Fibroblast of skin of abdomen (primary cell): ENCODE data around the gene TMEM200C. TPM values are rescaled to one million over a fixed set of nuclear protein-coding genes. Genes with fewer than 3 reads are reported as not detected.

Source experiments
- DNase-seq: peaks from one replicate; pipeline ENCODE4 v3.0.0-alpha.2; 2013
- polyA plus RNA-seq, 2 experiments: library from polyadenylated mRNA; unstranded; fragments of 120-200 nt; gene quantifications; one replicate each; pipeline ENCODE4 v1.2.1, GENCODE V29; 2013; ENCODE audit not compliant: insufficient read length in 2 of 2

Gene TMEM200C
- polyA plus RNA-seq (2013, experiment 1 of 2; ENCODE audit: insufficient read length) = 0.41 TPM
- 0.46 TPM for polyA plus RNA-seq (2013, experiment 2 of 2; ENCODE audit: insufficient read length)

DNA sequence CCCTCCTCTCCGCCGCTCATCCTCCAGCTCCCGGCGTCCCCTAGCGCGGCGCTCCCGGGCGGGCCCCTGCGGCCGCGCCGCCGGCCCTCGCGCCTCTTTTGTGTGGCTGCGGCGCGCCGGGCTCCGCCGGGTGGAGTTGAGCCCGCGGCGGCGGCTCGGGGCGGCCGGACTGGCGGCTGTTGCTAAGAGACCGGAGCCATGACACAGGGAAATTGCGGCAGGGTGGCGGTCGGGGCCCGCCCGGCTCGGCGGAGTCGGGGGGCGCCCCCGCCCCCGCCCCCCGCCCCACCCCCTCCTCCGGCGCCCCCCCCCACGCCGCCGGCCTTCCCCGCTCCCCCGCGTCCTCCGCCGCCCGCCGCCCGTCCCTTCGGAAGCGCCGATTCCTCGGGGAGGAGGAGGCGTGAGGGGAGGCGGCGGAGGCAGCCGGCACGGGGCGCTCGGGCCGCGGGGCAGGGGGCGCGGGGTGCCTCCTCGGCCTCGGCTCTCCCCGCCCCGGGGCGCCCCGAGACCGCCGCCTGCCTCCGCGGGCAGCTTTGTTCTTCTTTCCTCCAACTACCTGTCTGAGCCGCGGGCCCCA, at the start of gene TMEM200C:
TSS of gene TMEM200C (minus strand) at position 224 of the 577 bp plus-strand sequence. CDS start 3,459 bp downstream, outside the sequence.
- DNase-seq = no peak

DNA sequence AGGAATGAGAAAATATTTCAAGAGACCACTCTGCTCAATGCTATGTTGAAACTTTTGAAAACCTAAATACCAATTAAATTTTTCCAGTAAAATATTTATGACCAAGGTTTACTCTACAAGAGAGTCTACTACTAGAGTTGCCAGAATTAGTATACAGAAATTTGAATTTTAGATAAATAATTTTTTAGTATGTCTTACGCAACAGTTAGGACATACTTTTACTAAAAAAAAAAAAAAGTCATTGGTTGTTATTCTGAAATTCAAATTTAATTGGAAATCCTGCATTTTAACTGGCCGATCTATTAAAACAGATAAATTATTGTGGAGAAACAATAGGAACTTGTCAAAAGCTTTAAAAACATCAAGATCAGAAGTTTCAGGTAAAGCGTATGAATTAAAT, 49.1 kb upstream of the TMEM200C start:
- no peak for DNase-seq

DNA sequence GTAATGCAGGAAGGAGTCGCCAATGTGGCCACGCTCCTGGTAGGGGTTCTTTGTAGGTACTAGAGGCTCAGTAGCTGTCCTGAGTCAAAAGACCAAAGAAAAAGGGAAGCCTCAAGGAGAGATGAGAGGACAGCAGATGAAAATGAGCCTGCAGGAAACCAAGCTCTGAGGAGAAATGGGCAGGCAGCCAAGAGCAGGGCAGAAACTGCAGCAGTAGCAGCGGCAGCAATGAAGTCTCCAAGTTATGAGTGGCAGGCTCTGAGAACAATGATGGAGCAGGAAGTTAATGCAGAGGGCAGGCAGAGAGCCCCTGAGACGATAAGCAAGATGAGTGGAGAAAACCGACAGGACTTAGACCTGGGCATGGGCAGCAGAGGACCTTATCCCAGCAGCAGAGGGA, 48.2 kb upstream of the TMEM200C start:
- DNase-seq = peak; percentile 35

DNA sequence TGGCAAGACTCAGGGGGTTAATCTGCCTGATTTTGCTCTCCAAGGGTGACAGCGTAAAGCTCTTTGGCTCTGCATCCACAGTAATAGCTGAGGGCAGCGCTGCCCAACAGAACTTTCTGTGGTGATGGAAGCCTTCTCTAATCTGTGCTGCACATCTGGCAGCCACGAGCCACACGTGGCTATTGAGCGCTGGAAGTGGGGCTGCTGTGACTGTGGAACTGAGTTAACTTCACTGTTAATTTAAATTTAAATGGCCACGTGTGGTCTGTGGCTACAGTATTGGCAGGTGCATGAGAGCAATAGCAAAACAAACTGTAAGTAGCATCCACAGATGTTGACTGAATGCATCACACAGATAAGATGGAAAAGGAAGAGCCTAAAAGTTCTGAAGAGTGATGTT, 47.3 kb upstream of the TMEM200C start:
- DNase-seq = no peak

DNA sequence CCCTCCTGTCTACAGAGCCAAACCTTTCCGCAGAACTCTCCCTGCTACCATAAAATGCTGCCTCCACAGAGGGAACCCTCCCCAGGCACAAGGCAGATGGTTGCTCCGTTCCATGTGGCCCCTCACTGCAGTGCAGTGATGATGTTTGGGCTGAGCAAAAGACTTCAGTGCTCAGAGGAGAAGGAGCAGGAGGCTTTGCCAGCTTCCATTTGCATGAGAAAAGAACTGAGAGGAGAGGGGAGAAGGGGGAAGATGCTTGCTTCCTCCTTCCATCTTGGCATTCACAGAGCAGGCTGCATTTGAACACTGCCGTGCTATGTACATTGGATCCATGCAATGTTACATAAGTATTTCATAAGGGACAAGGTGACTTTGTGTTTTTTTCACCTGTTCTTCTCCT, 46.6 kb upstream of the TMEM200C start:
- DNase-seq = no peak

DNA sequence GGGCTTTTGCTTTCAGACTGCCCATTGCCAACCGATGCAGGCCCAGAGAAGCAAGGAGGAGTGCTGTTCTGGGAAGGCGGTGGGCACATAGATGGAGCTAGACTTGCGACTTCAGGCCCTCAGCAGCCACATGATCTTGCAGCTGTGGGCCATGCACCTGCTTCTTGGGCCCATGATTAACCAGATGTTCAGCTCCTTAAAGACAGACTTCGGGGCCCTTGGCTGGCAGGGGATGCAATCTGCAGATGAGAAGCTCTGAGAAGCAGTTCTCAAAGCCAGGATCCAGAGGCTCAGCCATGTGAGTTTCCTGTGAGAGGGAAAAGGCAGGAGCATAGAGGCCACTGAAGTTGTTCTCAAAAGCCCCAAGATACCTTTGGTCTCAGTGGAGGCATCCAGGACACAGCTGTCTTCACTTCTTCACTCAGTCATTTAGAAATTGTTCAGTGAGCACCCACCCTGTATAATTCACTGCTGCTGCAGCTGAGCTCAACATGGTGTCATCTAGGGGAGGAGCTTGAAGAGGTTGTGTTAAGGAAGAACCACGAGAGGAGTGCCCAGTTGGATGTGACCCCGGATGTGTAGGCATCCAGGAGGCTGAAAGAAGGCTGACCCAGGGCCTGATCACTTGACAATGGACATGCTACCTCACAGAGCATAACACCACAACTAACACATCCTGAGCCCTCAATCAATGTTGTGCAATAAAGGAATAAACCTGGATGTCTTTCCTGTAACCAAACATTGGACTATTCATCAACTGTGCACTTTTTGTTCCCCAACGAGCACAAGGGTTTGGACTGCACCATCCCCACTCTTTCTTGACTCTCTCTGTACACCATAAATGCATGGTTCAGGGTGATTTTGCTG, 44.7 kb upstream of the TMEM200C start:
- no peak for DNase-seq

DNA sequence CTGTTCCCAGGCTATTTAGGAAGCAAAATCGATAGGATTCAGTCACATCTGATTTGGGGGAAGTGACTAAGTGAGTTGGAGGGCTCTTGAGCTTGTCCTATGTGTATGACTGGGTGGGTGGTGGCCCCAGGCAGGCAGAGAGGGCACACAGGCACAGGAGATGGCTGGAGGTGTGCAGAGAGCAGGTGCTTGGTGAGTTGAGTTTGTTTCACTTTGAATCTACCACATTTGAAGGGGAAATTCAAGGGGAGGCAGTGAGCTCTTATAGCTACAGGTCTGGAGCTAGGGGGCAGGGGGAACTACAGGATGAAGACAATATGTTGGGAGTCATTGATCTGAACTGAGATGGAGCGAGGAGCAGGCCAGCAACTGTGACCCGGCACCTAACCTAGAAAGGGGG, 42.5 kb upstream of the TMEM200C start:
- no peak for DNase-seq

DNA sequence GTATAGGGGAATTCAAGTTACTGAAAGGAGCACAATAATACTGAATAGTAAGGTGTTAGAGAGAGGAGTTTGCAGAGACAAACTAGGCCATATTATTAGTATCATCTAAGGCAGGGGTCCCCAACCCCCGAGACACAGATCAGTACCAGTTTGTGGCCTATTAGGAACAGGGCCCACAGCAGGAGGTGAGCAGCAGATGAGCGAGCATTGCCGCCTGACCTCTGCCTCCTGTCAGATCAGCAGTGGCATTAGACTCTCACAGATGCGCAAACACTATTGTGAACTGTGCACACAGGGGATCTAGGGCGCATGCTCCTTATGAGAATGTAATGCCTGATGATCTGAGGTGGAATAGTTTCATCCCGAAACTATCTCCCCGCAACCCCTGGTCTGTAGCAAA, 41.8 kb upstream of the TMEM200C start:
- DNase-seq = no peak

DNA sequence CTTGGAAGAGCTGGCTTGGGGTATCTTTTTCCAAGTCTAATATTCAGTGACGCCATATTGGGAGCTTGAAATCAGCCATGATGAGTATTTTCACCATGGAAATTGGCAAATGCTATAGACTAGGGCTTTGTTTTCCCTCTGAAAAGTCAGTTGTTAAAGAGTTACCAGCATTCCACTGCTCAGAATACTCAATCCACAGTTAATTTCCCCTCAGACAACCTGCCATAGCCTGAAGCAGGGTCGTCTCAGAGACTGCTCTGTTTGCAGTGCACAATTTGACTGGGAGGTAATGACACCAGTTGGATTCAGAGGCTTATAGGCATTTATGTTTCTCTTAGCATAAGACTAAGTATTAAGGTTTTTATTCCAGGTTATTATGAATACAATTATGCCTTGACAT, 35.5 kb upstream of the TMEM200C start:
- no peak for DNase-seq

DNA sequence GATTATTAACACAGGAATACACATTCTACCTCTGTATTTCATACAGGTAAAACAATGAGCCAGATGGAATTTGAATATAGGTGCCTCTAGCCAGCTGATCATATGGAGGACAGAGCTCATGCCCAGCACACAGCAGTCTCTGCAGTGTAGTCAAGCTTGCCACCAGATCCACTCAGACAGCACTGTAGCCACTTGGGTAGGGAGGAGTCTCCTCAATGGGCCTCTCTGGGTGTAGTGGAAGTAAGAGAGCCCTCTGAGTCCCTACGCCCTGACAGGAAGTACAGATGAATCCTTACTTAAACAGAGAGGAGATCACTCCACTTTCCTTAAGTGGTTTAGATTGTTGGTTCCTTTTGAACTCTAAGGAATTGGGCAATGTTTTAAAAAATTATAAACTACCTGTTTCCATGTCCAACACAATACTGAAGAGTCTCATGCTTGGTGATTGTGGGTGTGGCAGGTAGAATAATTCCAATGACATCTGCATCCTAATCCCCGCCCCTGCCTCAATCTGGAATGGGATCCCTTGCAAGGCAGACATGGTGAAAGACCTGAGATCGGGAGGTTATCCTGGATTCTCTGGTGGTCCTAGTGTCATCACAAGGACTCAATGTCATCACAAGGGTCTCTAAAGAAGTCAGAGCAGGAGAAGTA, 23.0 kb upstream of the TMEM200C start:
- no peak for DNase-seq

DNA sequence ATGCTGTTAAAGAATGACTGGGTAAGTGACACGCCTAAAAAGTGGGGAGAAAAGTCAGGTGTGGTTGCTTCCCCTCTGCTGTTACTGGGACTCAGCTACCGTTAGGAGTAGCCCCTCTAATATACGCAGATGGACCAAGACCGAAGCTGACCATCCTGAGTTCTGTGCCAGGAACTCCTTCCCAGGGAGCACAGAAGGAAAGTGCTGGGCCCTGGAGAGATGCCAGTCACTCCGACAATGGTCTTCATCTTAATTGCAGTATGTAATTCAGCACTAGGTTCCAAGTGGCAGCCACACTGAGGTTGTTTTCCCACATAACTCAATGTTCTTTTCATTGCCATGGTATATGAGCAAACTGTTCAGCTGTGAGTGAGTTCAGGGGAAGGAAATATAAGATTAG, 19.6 kb upstream of the TMEM200C start:
- DNase-seq = no peak

DNA sequence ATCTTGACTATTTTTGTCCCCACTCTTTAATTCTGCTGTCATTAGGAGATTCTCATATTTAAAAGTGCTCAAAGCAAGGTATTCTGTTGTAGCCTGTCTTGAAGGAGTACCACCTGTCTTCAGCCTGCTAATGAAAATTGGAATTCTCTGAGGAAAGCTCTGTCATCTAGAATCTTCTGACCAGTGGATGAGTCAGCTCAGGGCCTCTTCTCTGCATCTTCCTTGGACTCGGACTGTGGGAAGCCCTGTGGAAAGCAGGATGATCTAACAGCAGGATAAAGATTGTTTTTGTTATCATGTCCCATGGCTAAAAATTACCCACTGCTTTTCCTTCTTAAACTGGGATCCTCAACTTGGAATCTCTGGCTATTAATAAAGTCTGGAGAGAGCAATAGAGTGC, 18.7 kb upstream of the TMEM200C start:
- DNase-seq = no peak

DNA sequence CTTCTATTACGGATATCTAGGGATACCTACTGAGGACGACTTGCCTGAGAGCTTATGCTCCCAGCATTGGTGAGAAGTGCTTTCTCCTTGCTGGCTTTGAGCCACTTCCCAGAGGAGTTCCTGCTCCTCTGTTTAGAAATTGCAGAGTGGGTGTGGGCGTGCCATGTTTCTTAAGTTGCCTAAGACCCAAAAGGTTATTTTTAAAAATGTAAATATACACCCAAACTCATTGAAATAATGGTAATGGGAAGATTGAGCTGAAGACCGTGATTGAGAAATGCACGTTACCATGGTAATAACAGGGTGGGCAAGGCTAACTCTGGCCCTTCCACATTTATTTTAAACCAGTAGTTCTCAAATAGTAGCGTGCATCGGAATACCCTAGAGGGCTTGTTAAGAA, 17.2 kb upstream of the TMEM200C start:
- DNase-seq = no peak

DNA sequence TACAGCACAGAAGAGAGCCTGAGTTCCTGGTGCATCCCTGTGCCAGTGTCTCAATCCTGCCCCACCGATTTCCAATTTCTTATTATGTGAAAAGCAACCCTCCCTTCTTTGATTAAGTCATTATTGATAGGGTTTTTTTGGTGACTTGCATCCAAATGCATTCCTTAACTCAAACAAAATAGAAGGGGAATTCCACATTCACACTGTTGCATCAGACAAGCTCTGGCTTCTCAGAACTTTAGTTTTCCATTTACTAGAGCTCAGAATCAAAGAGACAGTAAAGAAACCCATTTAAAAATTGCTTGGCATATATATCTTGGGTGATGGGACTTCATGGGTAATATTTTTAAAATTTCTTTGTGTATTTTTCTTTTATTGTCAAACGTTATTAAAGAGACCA, 13.8 kb upstream of the TMEM200C start:
- peak; percentile 23 for DNase-seq

DNA sequence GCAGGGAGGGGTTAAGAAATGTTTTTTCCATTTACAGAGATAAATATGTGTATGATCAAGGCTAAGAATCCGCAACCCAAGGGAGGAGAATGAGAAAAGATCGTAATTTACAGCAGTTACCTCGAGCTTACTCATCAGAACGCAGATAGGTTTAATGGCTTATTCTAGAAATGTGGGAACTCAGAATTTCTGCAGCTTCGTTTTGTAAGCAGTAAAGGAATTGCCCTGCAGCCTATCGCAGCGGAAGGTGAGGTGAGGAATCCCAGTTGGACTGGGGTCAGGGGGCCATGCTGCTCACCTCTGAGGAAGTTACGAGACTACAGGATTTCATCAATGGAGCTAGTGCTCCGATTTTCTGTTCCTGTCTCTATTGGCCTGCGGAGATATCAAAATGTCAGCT, 8.1 kb upstream of the TMEM200C start:
- DNase-seq = no peak

DNA sequence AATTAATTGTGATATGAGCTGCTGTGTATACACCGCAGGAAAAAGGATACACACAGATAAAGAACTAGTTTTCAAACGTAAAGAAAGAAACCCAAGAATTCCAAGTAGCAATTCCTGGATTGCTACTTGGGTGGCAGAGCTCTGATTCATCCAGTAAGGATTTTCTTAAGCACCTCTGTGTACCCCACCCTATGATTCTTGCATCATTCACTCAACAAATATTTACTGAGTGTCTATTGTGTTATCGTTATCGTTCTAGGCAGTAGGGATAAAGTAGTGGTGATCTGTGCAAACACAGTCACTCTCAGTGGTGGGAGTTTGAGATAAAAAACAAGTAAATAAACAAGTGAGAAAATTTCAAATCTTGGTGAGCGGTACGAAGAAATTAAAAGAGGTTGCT, 4.9 kb upstream of the TMEM200C start:
- peak; percentile 27 for DNase-seq

DNA sequence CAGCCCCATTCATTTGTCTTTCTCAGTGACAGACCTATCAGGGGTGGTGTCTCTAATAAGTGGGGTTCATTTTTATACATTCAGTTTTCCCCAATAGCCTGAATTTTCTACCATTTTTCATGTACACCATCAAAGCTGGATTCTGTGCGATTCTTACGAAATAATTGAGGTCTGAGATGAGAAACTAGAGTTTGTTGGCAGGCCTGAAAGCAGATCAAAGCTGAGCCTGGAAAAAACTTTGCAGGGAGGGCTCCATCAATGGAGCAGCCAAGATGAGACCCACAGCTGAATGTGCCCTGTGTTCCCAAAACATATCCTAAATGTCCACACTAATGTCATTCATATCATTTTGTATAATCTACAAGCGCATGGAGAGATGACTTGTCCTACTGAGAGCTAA, 4.5 kb upstream of the TMEM200C start:
- DNase-seq = no peak

DNA sequence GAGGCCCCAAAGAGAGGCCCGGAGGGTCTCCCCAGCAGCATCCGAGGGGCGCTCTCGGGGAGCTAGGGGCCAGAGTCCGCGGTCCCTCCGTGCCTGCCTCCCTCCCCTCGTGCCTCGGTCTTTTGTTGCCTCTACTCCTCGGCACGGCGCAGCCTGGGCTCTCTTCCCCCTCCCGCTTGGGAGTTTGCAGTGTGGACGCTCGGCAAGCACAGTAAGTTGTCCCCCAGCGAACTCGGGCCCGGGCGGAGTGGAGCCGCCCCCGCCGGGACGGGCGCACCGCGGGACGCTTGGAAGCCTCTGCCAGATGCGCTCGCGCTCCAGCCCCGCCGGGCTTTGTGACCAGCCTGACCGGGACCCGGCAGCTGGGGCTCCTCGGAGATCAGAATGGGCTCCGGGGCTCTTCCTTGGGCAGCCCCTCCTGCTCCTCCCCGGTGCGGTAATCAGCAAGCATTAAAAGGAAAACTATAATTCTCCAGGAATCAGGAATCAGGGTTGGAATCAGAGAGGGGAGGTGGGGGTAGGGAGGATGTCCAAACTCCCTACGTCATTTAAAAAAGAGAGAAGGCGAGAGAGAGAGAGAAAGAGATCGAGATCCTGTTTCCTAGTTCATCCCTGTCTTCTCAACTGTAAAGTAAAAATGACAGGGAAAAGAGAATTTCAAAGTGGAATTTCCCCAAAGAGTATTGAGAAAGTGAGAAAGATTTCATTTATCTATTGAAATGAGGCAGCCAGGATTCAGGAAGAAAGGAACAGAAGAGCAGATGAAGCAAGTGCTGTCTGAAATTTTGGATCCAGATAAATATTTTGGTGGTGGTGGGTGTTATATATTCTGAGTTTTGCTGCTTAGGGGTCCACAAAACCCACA, 786 bp upstream of the TMEM200C start:
- no peak for DNase-seq

DNA sequence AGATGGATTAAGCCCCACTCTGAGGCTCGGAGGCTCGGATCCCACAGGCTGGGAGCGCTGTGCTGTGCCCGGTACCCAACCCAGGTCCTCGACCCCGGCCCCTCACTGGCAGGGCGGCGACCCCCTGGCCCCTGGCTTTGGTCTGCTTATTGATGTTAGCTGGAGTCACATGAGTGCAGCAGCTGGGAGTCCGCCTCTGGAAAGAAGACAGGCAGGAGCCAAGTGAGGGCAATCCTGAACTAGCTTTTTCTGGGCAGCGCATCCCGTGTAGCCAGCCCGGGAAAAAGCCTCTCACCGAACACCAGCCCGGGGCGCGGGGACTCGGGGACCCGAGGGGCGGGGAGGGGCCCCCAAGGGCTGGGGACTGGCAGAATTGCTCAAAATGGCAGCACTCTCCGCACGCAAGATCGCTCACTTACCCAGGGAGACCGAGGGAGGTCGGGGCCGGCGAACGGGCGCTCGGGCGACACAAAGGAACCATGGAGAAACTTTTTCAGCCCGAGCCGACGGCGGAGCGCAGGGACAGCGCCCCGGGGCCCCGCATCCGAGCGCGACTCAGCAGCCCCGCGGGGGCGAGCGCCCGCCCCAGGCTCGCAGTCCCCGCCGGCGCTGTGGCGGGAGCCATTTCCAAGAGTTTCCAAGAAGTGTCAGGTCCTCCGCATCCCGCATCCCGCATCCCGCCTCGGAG, 567 bp downstream of the TMEM200C start:
- DNase-seq = no peak

DNA sequence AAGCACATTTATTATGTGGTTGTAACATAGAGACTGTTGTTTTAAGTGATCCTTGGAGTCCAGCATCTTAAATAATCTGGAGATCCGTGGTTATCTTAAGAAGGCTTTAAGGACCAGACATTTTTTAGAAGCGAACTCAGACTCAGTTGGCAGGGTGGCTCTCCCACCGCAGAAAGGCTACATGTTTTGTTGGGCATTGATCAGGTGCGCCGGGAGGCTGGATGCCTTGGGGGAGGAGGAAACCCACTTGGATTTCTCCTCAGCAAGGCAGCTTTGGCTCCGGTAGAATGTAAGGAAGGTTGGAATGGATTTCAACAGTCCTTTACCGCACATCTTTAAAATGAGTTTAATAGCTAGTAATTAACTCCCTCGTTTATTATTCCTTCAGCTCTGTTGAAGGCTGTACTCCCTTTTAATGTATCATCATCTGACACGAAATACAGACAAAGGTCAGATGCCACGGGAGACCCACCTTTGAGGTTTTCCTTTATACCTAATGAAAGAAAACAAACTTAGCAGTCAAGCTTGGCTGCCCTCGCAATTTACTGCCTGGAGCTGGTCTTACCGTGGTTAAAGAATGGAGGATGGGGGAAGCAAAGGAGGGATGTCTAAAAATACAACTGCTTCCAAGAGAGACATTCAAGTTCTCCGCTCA, 1.2 kb downstream of the TMEM200C start:
- no peak for DNase-seq

DNA sequence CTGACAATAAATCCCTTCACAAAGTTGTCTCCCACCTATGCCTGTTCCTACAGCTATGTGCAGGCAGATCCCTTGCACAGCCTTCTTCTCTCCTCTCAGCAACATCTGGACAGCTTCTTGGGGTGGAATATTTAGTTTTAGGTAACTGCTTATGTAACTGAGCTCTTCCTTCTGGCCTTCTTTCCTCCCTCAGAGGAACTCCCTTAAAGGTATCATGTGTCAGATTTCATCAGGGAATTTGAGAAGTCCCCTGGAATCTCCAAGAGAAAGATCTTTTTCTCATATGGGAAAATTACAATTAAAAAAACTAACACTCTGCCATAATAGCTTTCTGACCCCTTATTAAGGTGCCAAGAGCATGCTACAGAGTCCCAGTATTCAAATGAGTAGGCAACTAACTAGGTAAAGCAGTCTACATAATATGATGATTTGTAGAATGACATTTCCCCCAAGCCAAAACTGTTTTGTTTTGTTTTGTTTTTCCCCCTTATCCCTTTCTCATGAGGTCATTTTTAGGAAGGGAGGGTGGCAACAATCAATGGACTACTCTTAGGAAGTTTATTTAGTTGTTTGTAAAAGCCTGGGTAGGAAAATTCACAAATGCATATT, 2.4 kb downstream of the TMEM200C start:
- no peak for DNase-seq
